HEK293 (cell line): ENCODE measurements around the gene TDP1.

Source experiments
- CTCF ChIA-PET: fragments of 350-600 bp; formaldehyde crosslinking; extraction: SDS; loops from one replicate; lab custom pipeline; 2021; ENCODE audit warnings: antibody characterized with exemption; lab: Yijun Ruan, JAX
- POLR2A ChIA-PET: fragments of 300-600 bp; formaldehyde crosslinking; extraction: SDS; loops from one replicate; lab custom pipeline; 2020; ENCODE audit warnings: antibody characterized with exemption, inconsistent platforms; lab: Yijun Ruan, JAX
- H3K27ac ChIP-seq: fragments of 200-500 bp; sonication (Bioruptor generic); 2 replicates; pipeline ENCODE4 v1.5.1; 2014; ENCODE audit warnings: low read depth, low read length, control low read depth, inconsistent platforms; ENCODE audit errors: extremely low read depth
- H3K36me3 ChIP-seq, 2 experiments: fragments of 200-500 bp in 1 of 2; sonication (Bioruptor generic) in 1 of 2; 1 replicate in 1 of 2; 2 replicates in 1 of 2; pipeline ENCODE4 v1.5.1; 2014 to 2017; ENCODE audit warnings: inconsistent platforms in 2 of 2, low read length in 2 of 2; ENCODE audit not compliant: control insufficient read depth in 2 of 2, insufficient read depth in 1 of 2
- H3K4me1 ChIP-seq: fragments of 200-500 bp; sonication (Bioruptor generic); 2 replicates; pipeline ENCODE4 v1.5.1; 2014; ENCODE audit warnings: mild to moderate bottlenecking, low read length, inconsistent platforms; ENCODE audit not compliant: control insufficient read depth, insufficient read depth
- H3K4me3 ChIP-seq: 2 replicates; pipeline ENCODE4 v1.5.1; 2011; ENCODE audit warnings: low read depth, mild to moderate bottlenecking, control low read depth, low read length, moderate library complexity
- H3K9me3 ChIP-seq: fragments of 200-500 bp; sonication (Bioruptor generic); 2 replicates; pipeline ENCODE4 v1.5.1; 2014; ENCODE audit warnings: low read depth, low read length, inconsistent platforms; ENCODE audit not compliant: control insufficient read depth, insufficient read depth
- IKZF3 ChIP-seq: fragments of 450-650 bp; IDR thresholded peaks from 2 replicates; pipeline ENCODE4 v1.5.0; 2018; ENCODE audit warnings: missing biosample characterization, mild to moderate bottlenecking, missing genetic modification characterization, moderate library complexity
- KLF17 ChIP-seq: fragments of 450-650 bp; formaldehyde crosslinking; IDR thresholded peaks from 2 replicates; pipeline ENCODE4 v1.5.1; 2016; ENCODE audit warnings: missing biosample characterization, missing genetic modification characterization
- PBX3 ChIP-seq: sonication (generic); formaldehyde crosslinking; IDR thresholded peaks from 2 replicates; pipeline ENCODE4 v1.8.1; 2022; ENCODE audit warnings: mild to moderate bottlenecking, moderate library complexity, missing genetic modification reagents
- REST ChIP-seq: fragments of 450-650 bp; formaldehyde crosslinking; IDR thresholded peaks from 2 replicates; pipeline ENCODE4 v1.5.1; 2016; ENCODE audit warnings: missing biosample characterization, missing genetic modification characterization
- SP7 ChIP-seq: fragments of 450-650 bp; formaldehyde crosslinking; IDR thresholded peaks from 2 replicates; pipeline ENCODE4 v1.5.1; 2016; ENCODE audit warnings: missing biosample characterization, missing genetic modification characterization
- ZBTB21 ChIP-seq: fragments of 450-650 bp; formaldehyde crosslinking; IDR thresholded peaks from 2 replicates; pipeline ENCODE4 v1.5.1; 2017; ENCODE audit warnings: missing biosample characterization, missing genetic modification characterization
- ZFP37 ChIP-seq: fragments of 450-650 bp; formaldehyde crosslinking; IDR thresholded peaks from 2 replicates; pipeline ENCODE4 v1.5.1; 2016; ENCODE audit warnings: missing biosample characterization, missing genetic modification characterization
- ZNF114 ChIP-seq: fragments of 450-650 bp; formaldehyde crosslinking; IDR thresholded peaks from 2 replicates; pipeline ENCODE4 v1.5.0; 2017; ENCODE audit warnings: missing biosample characterization, missing genetic modification characterization
- ZNF133 ChIP-seq: fragments of 450-650 bp; formaldehyde crosslinking; IDR thresholded peaks from 2 replicates; pipeline ENCODE4 v1.5.1; 2016; ENCODE audit warnings: missing biosample characterization, missing genetic modification characterization
- ZNF157 ChIP-seq: fragments of 450-650 bp; formaldehyde crosslinking; IDR thresholded peaks from 2 replicates; pipeline ENCODE4 v1.5.1; 2016; ENCODE audit warnings: missing biosample characterization, missing genetic modification characterization
- ZNF184 ChIP-seq: fragments of 450-650 bp; IDR thresholded peaks from 2 replicates; pipeline ENCODE4 v1.5.1; 2018; ENCODE audit warnings: missing biosample characterization, mild to moderate bottlenecking, missing genetic modification characterization
- ZNF239 ChIP-seq: fragments of 450-650 bp; formaldehyde crosslinking; IDR thresholded peaks from 2 replicates; pipeline ENCODE4 v1.5.1; 2016; ENCODE audit warnings: missing biosample characterization, missing genetic modification characterization
- ZNF26 ChIP-seq: fragments of 450-650 bp; formaldehyde crosslinking; IDR thresholded peaks from 2 replicates; pipeline ENCODE4 v1.5.1; 2016; ENCODE audit warnings: missing biosample characterization, missing genetic modification characterization
- ZNF37A ChIP-seq: fragments of 450-650 bp; IDR thresholded peaks from 2 replicates; pipeline ENCODE4 v1.5.1; 2018; ENCODE audit warnings: missing biosample characterization, missing genetic modification characterization
- ZSCAN5A ChIP-seq: fragments of 450-650 bp; formaldehyde crosslinking; IDR thresholded peaks from 2 replicates; pipeline ENCODE4 v1.5.1; 2016; ENCODE audit warnings: missing biosample characterization, missing genetic modification characterization

Gene TDP1

GRCh38 chr14:89922031-89922907, 33.5 kb upstream of the TDP1 start (continued):
- TF ChIP-seq PBX3 (no peak), SP7 (no peak), ZBTB21 (tag by site-specific recombination) (no peak), KLF17 (tag by site-specific recombination) (no peak), ZNF26 (tag by site-specific recombination) (no peak), ZNF239 (no peak), ZNF37A (tag by site-specific recombination) (no peak)

GRCh38 chr14:89924268-89924667, 31.5 kb upstream of the TDP1 start:
- peaks cover 0 to 4% of the 10 kb centered on the region in 2 experiments; a peak in 1 of 3 replicates for H3K36me3 ChIP-seq
- no peak overlapping the region for H3K4me3 ChIP-seq
- H3K27ac ChIP-seq, result no peak overlapping the region
- H3K4me1 ChIP-seq, result no peaks in the 10 kb centered on the region
- no peaks in the 10 kb centered on the region for H3K9me3 ChIP-seq
- TF ChIP-seq ZFP37 (tag by site-specific recombination) (no peak), ZNF184 (no peak), ZSCAN5A (tag by site-specific recombination) (no peak), ZNF133 (tag by site-specific recombination) (no peak), ZNF114 (no peak), PBX3 (no peak)
- CTCF ChIA-PET, result interaction anchor here (0.8 kb wide), 1 partner anchor 9 kb away, joined by 4 read pairs; no protein-coding TSS in a partner anchor
- POLR2A ChIA-PET, result no interaction called here

GRCh38 chr14:89926694-89927093, 29.0 kb upstream of the TDP1 start:
- Histone ChIP-seq H3K4me1 (no peaks in the 10 kb centered on the region), H3K4me3 (no peak overlapping the region), H3K27ac (no peak overlapping the region), H3K9me3 (no peaks in the 10 kb centered on the region), H3K36me3 (peaks cover 0 to 19% of the 10 kb centered on the region in 2 experiments; a peak in 2 of 3 replicates)
- ChIA-PET CTCF (interaction anchor here (0.6 to 2.1 kb wide), 3 partner anchors 10 to 713 kb away, joined by 3 to 13 read pairs (median 6); no protein-coding TSS in a partner anchor), POLR2A (no interaction called here)
- TF ChIP-seq ZNF157 (tag by site-specific recombination), result no peak
- no peak for TF ChIP-seq REST (tag by site-specific recombination)
- no peak for TF ChIP-seq IKZF3 (tag by site-specific recombination)
